ENCODE results near the gene EPB41L3.

EPB41L3 gene

GRCh38 chr18:5369513-5369912 is 174.3 kb downstream of the EPB41L3 start:
- Histone ChIP-seq H3K4me3 (ENCODE audit: low read depth, low read length) (no peak overlapping the region), H3K36me3 (ENCODE audit: control insufficient read depth, insufficient read depth, low read length) (no peaks in the 10 kb centered on the region), H3K4me1 (no peaks in the 10 kb centered on the region), H3K4me2 (ENCODE audit: low read length) (no peak overlapping the region), H3K9ac (no peak overlapping the region), H3K27ac (no peak overlapping the region), H3K79me2 (no peaks in the 10 kb centered on the region), H2AFZ (no peak overlapping the region), H3K27me3 (ENCODE audit: control insufficient read depth, insufficient read depth, low read length) (no peaks in the 10 kb centered on the region), H3K9me3 (ENCODE audit: control insufficient read depth, low read length) (no peaks in the 10 kb centered on the region)
- TF ChIP-seq CTCF (IDR thresholded peaks at IDR 0.05), result no peak

- Histone ChIP-seq H3K9me3 (ENCODE audit: control insufficient read depth, low read length) (no peaks in the 10 kb centered on the region), H3K79me2 (no peaks in the 10 kb centered on the region), H3K4me3 (ENCODE audit: low read depth, low read length) (no peak overlapping the region), H3K36me3 (ENCODE audit: control insufficient read depth, insufficient read depth, low read length) (no peaks in the 10 kb centered on the region), H2AFZ (no peak overlapping the region), H3K27ac (no peak overlapping the region), H3K9ac (no peak overlapping the region), H3K4me2 (ENCODE audit: low read length) (no peak overlapping the region), H3K27me3 (ENCODE audit: control insufficient read depth, insufficient read depth, low read length) (no peaks in the 10 kb centered on the region), H3K4me1 (no peaks in the 10 kb centered on the region)
- no peak for TF ChIP-seq CTCF (IDR thresholded peaks at IDR 0.05)
Measured at GRCh38 chr18:5365443-5365842, 178.4 kb downstream of the EPB41L3 start.

GRCh38 chr18:5350636-5351035 is 193.2 kb downstream of the EPB41L3 start:
- H3K79me2 ChIP-seq, result no peaks in the 10 kb centered on the region
- no peaks in the 10 kb centered on the region for H3K36me3 ChIP-seq (ENCODE audit: control insufficient read depth, insufficient read depth, low read length)
- H3K4me1 ChIP-seq, result peaks cover 6% of the 10 kb centered on the region

More at GRCh38 chr18:5350636-5351035, 193.2 kb downstream of the EPB41L3 start:
- H3K9ac ChIP-seq, result no peak overlapping the region
- no peak overlapping the region for H3K4me3 ChIP-seq (ENCODE audit: low read depth, low read length)
- H3K9me3 ChIP-seq (ENCODE audit: control insufficient read depth, low read length), result no peaks in the 10 kb centered on the region
- H2AFZ ChIP-seq, result no peak overlapping the region
- H3K27ac ChIP-seq, result no peak overlapping the region
- H3K4me2 ChIP-seq (ENCODE audit: low read length), result no peak overlapping the region
- no peak for TF ChIP-seq CTCF (IDR thresholded peaks at IDR 0.05)
- no peaks in the 10 kb centered on the region for H3K27me3 ChIP-seq (ENCODE audit: control insufficient read depth, insufficient read depth, low read length)
